ENCODE measurements around the gene ANKUB1. TPM values are rescaled to one million over a fixed set of nuclear protein-coding genes. Genes with fewer than 3 reads are reported as not detected.
"Not testable (repeated sequence)": the region's sequence is repeated elsewhere in the genome, so short reads cannot be mapped to it uniquely, and the experiment has no call there.

The ANKUB1 gene
- total RNA-seq, 1 donor from 2014 or later = 2.1 TPM

- FAIRE-seq (no peak), DNase-seq (ENCODE audit: low read depth) (no peak)
- no peaks in the 10 kb centered on the region for H3K27me3 ChIP-seq (ENCODE audit: control insufficient read depth, insufficient read depth, low read length)
- H3K36me3 ChIP-seq (ENCODE audit: control insufficient read depth, insufficient read depth, low read length) = no peaks in the 10 kb centered on the region
- H3K4me3 ChIP-seq (ENCODE audit: low read depth, low read length) = no peak overlapping the region
- no peak for TF ChIP-seq CTCF (IDR thresholded peaks at IDR 0.05; ENCODE audit: insufficient read depth, low read length, severe bottlenecking)
Measured at GRCh38 chr3:149831321-149831720, 39.0 kb upstream of the ANKUB1 start.

GRCh38 chr3:149830902-149831301 lies 38.5 kb upstream of the ANKUB1 start:
- TF ChIP-seq CTCF (IDR thresholded peaks at IDR 0.05; ENCODE audit: insufficient read depth, low read length, severe bottlenecking) = no peak
- Histone ChIP-seq H3K4me3 (ENCODE audit: low read depth, low read length) (no peak overlapping the region), H3K36me3 (ENCODE audit: control insufficient read depth, insufficient read depth, low read length) (no peaks in the 10 kb centered on the region), H3K27me3 (ENCODE audit: control insufficient read depth, insufficient read depth, low read length) (no peaks in the 10 kb centered on the region)
- no peak for DNase-seq (ENCODE audit: low read depth)
- no peak for FAIRE-seq

- not testable (repeated sequence) for FAIRE-seq; DNase-seq (ENCODE audit: low read depth); H3K27me3 ChIP-seq (ENCODE audit: control insufficient read depth, insufficient read depth, low read length); H3K4me3 ChIP-seq (ENCODE audit: low read depth, low read length); H3K36me3 ChIP-seq (ENCODE audit: control insufficient read depth, insufficient read depth, low read length)
Measured at GRCh38 chr3:149829631-149830030, 37.3 kb upstream of the ANKUB1 start.

- TF ChIP-seq CTCF (IDR thresholded peaks at IDR 0.05; ENCODE audit: insufficient read depth, low read length, severe bottlenecking) = no peak
- DNase-seq (ENCODE audit: low read depth) (no peak), FAIRE-seq (no peak)
- no peaks in the 10 kb centered on the region for H3K36me3 ChIP-seq (ENCODE audit: control insufficient read depth, insufficient read depth, low read length)
- H3K4me3 ChIP-seq (ENCODE audit: low read depth, low read length) = no peak overlapping the region
- no peaks in the 10 kb centered on the region for H3K27me3 ChIP-seq (ENCODE audit: control insufficient read depth, insufficient read depth, low read length)
Measured at GRCh38 chr3:149828390-149828789, 36.0 kb upstream of the ANKUB1 start.

- FAIRE-seq = no peak
- TF ChIP-seq CTCF (IDR thresholded peaks at IDR 0.05; ENCODE audit: insufficient read depth, low read length, severe bottlenecking) = no peak
- DNase-seq (ENCODE audit: low read depth) = no peak
- Histone ChIP-seq H3K27me3 (ENCODE audit: control insufficient read depth, insufficient read depth, low read length) (no peaks in the 10 kb centered on the region), H3K36me3 (ENCODE audit: control insufficient read depth, insufficient read depth, low read length) (no peaks in the 10 kb centered on the region), H3K4me3 (ENCODE audit: low read depth, low read length) (no peak overlapping the region)
Measured at GRCh38 chr3:149826636-149827035, 34.3 kb upstream of the ANKUB1 start.

GRCh38 chr3:149820183-149820582 lies 27.8 kb upstream of the ANKUB1 start:
- H3K27me3 ChIP-seq (ENCODE audit: control insufficient read depth, insufficient read depth, low read length) = no peaks in the 10 kb centered on the region
- no peaks in the 10 kb centered on the region for H3K36me3 ChIP-seq (ENCODE audit: control insufficient read depth, insufficient read depth, low read length)
- DNase-seq (ENCODE audit: low read depth) (peak; percentile 40), FAIRE-seq (no peak)
- no peak overlapping the region for H3K4me3 ChIP-seq (ENCODE audit: low read depth, low read length)
- no peak for TF ChIP-seq CTCF (IDR thresholded peaks at IDR 0.05; ENCODE audit: insufficient read depth, low read length, severe bottlenecking)

Measured in bronchial epithelial cell (primary cell).